Nephron (organoid): ENCODE results near the gene NRDC.
A peak's percentile ranks its signal among the peaks of the same experiment; 100 is the strongest.
"Not testable (repeated sequence)": the region's sequence is repeated elsewhere in the genome, so short reads cannot be mapped to it uniquely, and the experiment has no call there.

Experiments used
- H3K27ac Mint-ChIP-seq, 3 experiments: 2 replicates each; pipeline ENCODE4 v1.8.0; 2020; ENCODE audit warnings: mixed read lengths in 3 of 3, mild to moderate bottlenecking in 2 of 3, moderate library complexity in 1 of 3
- H3K27me3 Mint-ChIP-seq: 2 replicates; pipeline ENCODE4 v1.8.0; 2021; ENCODE audit warnings: low read depth, mild to moderate bottlenecking, moderate library complexity, mixed read lengths
- H3K36me3 Mint-ChIP-seq: 2 replicates; pipeline ENCODE4 v1.8.0; 2020; ENCODE audit warnings: low read depth, mixed read lengths
- H3K4me1 Mint-ChIP-seq: 2 replicates; pipeline ENCODE4 v1.8.0; 2020; ENCODE audit warnings: mixed read lengths
- H3K4me3 Mint-ChIP-seq, 3 experiments: 2 replicates each; pipeline ENCODE4 v1.8.0; 2020; ENCODE audit warnings: mild to moderate bottlenecking in 3 of 3, mixed read lengths in 3 of 3, moderate library complexity in 2 of 3
- H3K9me3 Mint-ChIP-seq: 2 replicates; pipeline ENCODE4 v1.8.0; 2020; ENCODE audit warnings: mixed read lengths
- TF ChIP-seq, protein P1 (sequence below), 3 experiments: fragments of 200-600 bp; sonication (generic); IDR thresholded peaks; one replicate each; pipeline ENCODE4 v1.5.0; 2021; ENCODE audit warnings: antibody characterized with exemption in 3 of 3; ENCODE audit not compliant: unreplicated experiment in 3 of 3

NRDC gene

DNA sequence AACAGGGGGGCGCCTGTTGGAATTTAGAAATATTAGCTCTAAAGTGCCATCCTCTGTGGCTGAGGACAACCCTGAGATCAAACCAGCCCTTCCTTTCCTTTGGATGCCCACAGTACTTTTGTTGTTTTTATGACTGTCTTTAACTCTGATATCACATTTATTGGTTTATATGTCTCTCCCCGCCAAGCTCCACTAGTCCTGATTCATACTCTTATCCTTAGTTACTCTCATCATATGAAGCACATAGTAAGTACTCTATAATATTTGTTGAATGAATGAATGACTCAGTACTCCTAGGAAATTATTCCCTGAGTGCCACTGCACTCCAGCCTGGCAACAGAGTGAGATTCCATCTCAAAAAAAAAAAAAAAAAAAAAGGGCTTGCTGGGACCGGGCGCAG, 22.6 kb upstream of the NRDC start:
- Mint-ChIP-seq H3K36me3 (no peaks in the 10 kb centered on the region), H3K4me1 (peaks cover 14% of the 10 kb centered on the region), H3K9me3 (no peaks in the 10 kb centered on the region), H3K27ac (no peak overlapping the region), H3K27me3 (peaks cover 17% of the 10 kb centered on the region), H3K4me3 (no peak overlapping the region)
- TF ChIP-seq, protein P1, sequence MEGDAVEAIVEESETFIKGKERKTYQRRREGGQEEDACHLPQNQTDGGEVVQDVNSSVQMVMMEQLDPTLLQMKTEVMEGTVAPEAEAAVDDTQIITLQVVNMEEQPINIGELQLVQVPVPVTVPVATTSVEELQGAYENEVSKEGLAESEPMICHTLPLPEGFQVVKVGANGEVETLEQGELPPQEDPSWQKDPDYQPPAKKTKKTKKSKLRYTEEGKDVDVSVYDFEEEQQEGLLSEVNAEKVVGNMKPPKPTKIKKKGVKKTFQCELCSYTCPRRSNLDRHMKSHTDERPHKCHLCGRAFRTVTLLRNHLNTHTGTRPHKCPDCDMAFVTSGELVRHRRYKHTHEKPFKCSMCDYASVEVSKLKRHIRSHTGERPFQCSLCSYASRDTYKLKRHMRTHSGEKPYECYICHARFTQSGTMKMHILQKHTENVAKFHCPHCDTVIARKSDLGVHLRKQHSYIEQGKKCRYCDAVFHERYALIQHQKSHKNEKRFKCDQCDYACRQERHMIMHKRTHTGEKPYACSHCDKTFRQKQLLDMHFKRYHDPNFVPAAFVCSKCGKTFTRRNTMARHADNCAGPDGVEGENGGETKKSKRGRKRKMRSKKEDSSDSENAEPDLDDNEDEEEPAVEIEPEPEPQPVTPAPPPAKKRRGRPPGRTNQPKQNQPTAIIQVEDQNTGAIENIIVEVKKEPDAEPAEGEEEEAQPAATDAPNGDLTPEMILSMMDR (IDR thresholded peaks at IDR 0.05; ENCODE audit: unreplicated experiment in 3 of 3) = no peak

DNA sequence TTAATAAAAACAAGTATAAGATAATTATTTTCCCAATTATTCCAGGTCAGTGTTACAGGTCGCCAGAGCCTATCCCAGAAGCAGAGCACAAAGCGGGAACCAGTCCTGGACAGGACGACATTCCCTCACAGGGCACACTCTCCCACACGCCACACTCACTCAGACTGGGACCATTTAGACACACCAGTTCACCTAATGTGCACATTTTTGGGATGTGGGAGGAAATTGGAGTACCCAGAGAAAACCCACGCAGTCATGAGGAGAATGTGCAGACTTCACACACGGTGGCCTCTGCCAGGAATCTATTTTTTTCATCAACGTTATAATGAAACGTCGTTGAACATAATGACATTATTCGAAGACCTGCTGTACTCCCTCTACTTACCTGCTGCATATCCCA, 20.5 kb upstream of the NRDC start:
- no peak overlapping the region for H3K4me3 Mint-ChIP-seq
- H3K4me1 Mint-ChIP-seq = peaks cover 11% of the 10 kb centered on the region
- TF ChIP-seq, protein P1 (IDR thresholded peaks at IDR 0.05; ENCODE audit: unreplicated experiment in 3 of 3) = no peak
- no peak overlapping the region for H3K27ac Mint-ChIP-seq
- H3K9me3 Mint-ChIP-seq = no peaks in the 10 kb centered on the region
- H3K27me3 Mint-ChIP-seq = peaks cover 27% of the 10 kb centered on the region
- no peaks in the 10 kb centered on the region for H3K36me3 Mint-ChIP-seq

DNA sequence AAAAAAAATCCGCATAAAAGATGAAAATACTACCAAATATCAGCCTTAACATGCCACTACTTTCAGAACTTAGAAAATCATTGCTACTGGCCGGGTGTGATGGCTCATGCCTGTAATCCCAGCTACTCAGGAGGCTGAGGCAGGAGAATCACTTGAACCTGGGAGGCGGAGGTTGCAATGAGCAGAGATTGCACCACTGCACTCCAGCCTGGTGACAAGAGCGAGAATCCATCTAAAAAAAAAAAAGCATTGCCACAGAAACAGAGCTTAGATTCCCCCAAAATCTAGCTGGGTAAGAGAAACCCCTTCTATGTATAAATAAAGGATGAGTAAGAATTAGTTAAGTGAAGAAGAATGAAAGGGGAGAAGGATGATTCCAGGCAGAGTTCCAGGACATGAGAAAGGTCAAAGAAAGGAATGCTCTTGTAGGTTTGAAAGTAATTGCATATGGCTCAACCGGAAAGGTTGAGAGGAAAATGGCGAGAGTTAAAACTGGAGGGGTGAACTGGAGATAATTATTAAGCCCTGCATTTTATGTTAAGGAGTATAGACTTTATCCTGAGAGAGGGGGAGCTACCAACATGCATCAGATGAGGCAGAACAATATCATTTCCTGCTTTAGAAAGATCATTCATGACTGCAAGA, 19.7 kb upstream of the NRDC start:
- H3K36me3 Mint-ChIP-seq = no peaks in the 10 kb centered on the region
- TF ChIP-seq, protein P1 (IDR thresholded peaks at IDR 0.05; ENCODE audit: unreplicated experiment in 3 of 3) = no peak
- H3K27me3 Mint-ChIP-seq = peaks cover 27% of the 10 kb centered on the region
- H3K27ac Mint-ChIP-seq = peak overlapping the region; percentile 52 to 76 (median 56)
- peaks cover 11% of the 10 kb centered on the region for H3K4me1 Mint-ChIP-seq
- peaks cover 3% of the 10 kb centered on the region for H3K9me3 Mint-ChIP-seq
- H3K4me3 Mint-ChIP-seq = peak overlapping the region in 1 of 3 experiments; percentile 6

DNA sequence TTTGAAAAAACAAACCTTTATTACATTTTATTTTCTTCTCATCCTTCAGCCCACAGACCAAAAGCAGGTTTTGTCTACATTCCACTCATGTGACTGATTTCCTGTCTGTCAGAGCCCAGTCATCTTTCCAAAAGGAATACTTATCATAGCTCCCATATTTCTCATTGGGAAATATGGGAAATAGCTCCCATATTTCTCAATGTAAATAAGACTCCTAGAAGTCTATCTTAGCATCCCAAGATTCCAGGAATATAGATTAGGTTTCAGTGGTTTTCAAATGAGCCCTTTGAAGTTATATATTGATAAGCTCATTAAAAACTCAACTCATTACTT, 19.1 kb upstream of the NRDC start:
- Mint-ChIP-seq H3K27me3 (peaks cover 28% of the 10 kb centered on the region), H3K4me1 (peaks cover 11% of the 10 kb centered on the region), H3K36me3 (no peaks in the 10 kb centered on the region), H3K9me3 (peaks cover 4% of the 10 kb centered on the region), H3K27ac (peak overlapping the region in 1 of 3 experiments; percentile 52), H3K4me3 (no peak overlapping the region)
- TF ChIP-seq, protein P1 (IDR thresholded peaks at IDR 0.05; ENCODE audit: unreplicated experiment in 3 of 3) = no peak

DNA sequence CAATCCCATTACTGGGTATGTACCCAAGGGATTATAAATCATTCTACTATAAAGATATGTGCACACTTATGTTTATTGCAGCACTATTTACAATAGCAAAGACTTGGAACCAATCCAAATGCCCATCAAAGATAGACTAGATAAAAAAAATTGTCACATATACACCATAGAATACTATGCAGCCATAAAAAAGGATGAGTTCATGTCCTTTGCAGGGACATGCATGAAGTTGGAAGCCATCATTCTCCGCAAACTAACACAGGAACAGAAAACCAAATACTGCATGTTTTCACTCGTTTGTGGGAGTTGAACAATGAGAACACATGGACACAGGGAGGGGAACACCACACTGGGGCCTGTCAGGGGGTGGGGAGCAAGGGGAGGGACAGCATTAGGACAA, 16.2 kb upstream of the NRDC start:
- H3K36me3 Mint-ChIP-seq, H3K27ac Mint-ChIP-seq: not testable (repeated sequence)
- peaks cover 50% of the 10 kb centered on the region for H3K27me3 Mint-ChIP-seq

DNA sequence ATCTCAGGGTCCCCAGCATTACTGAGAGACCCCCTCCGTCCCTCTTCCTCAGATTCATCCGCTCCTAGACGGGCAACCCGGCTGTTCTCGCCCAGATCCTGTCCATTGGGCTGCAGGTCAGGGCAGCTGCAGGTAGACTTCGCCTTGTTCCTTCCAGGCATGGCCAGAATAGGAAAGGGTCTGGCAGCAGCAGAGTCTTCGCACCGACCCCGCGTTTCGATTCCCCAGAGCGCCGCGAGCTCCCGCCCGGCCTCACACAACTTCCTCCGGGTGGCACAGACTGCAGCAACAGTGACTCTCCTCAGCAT, 265 bp downstream of the NRDC start:
- Mint-ChIP-seq H3K4me3 (no peak overlapping the region), H3K36me3 (peaks cover 3% of the 10 kb centered on the region), H3K9me3 (no peaks in the 10 kb centered on the region), H3K27me3 (peaks cover 16% of the 10 kb centered on the region), H3K27ac (no peak overlapping the region), H3K4me1 (peaks cover 16% of the 10 kb centered on the region)
- TF ChIP-seq, protein P1 (IDR thresholded peaks at IDR 0.05; ENCODE audit: unreplicated experiment in 3 of 3) = no peak

More for the DNA sequence above, 16.2 kb upstream of the NRDC start:
- H3K4me1 Mint-ChIP-seq = peaks cover 11% of the 10 kb centered on the region
- H3K4me3 Mint-ChIP-seq, H3K9me3 Mint-ChIP-seq: not testable (repeated sequence)
